Measurements from ENCODE around the gene DSTN. TPM values are rescaled to one million over a fixed set of nuclear protein-coding genes. Genes with fewer than 3 reads are reported as not detected.

The DSTN gene
- total RNA-seq, 2 experiments from 2014 or later, result 25.5 to 58.1 TPM

DNA sequence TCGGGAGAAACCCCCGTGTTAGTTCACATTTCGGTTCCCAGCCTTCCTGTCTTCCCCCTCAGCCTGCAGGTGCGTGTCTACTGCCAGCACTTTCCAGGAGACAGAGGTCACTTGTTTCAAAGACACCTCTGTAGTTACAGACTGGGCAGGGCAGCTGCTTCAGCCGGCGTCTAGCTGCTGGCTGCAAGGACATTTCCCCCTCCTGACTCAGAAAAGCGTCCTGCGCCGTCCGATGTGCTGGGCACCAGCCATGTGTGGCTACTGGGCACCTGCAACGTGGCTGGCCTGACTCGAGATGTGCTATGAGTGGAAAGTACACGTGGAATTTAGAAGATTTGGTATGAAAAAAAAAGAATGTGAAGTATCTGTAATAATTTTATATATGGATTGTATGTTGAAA is 74.6 kb downstream of the DSTN start:
- Histone ChIP-seq H3K9me3 (ENCODE audit: low read length) (no peaks in the 10 kb centered on the region), H3K4me2 (ENCODE audit: low read length) (peak overlapping the region; percentile 56), H3K9me2 (ENCODE audit: insufficient read depth, low read length) (no peaks in the 10 kb centered on the region), H3K36me3 (ENCODE audit: insufficient read depth, low read length) (no peaks in the 10 kb centered on the region), H3K4me3 (ENCODE audit: low read depth, low read length, poor library complexity, severe bottlenecking) (peak overlapping the region; percentile 29), H3K4me1 (ENCODE audit: insufficient read depth, low read length, poor library complexity, severe bottlenecking) (peaks cover 55% of the 10 kb centered on the region), H4K20me1 (ENCODE audit: insufficient read depth, low read length) (no peaks in the 10 kb centered on the region), H3K27ac (ENCODE audit: low read depth, low read length, poor library complexity, severe bottlenecking) (peak overlapping the region; percentile 47), H2AFZ (ENCODE audit: low read length) (no peak overlapping the region), H3K79me2 (ENCODE audit: insufficient read depth, low read depth, low read length) (no peaks in the 10 kb centered on the region)
- CTCF ChIA-PET (ENCODE audit: unreplicated experiment), result no interaction called here
- no peak for DNase-seq (ENCODE audit: low spot score)
- POLR2A ChIA-PET, result interaction anchor here (0.5 kb wide), 2 partner anchors 72 to 228 kb away, joined by 4 to 5 read pairs; no protein-coding TSS in a partner anchor
- BruUV-seq (replicated peaks), result no TSS peak
- intact Hi-C loops (cut with micrococcal nuclease; ENCODE audit: unreplicated experiment), result no loop called here
- no peak for TF ChIP-seq EZH2phosphoT487 (IDR thresholded peaks at IDR 0.05; ENCODE audit: borderline replicate concordance, low read depth, low read length)
- TF ChIP-seq, protein P1, sequence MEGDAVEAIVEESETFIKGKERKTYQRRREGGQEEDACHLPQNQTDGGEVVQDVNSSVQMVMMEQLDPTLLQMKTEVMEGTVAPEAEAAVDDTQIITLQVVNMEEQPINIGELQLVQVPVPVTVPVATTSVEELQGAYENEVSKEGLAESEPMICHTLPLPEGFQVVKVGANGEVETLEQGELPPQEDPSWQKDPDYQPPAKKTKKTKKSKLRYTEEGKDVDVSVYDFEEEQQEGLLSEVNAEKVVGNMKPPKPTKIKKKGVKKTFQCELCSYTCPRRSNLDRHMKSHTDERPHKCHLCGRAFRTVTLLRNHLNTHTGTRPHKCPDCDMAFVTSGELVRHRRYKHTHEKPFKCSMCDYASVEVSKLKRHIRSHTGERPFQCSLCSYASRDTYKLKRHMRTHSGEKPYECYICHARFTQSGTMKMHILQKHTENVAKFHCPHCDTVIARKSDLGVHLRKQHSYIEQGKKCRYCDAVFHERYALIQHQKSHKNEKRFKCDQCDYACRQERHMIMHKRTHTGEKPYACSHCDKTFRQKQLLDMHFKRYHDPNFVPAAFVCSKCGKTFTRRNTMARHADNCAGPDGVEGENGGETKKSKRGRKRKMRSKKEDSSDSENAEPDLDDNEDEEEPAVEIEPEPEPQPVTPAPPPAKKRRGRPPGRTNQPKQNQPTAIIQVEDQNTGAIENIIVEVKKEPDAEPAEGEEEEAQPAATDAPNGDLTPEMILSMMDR (conservative IDR thresholded peaks at IDR 0.05; ENCODE audit: low read length), result no peak

DNA sequence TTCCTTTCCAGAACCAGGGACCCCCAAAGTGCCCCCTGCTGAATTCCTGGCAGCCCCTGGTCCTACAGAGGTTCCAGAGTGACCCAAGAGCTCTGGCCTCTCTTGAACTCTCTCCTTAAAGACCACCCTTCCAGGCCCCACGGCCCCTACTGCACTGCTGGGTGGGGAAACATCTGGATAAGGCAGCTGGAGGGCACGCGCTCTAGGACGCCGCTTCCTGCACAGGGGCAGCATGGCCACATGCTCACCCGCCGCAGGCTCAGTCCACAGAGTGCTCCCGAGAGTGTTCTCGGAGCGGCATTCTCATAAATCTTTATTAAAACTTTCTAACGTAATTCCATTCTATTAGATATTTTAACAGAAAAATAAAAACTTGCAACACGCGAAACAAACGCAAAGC is 75.1 kb downstream of the DSTN start:
- CTCF ChIA-PET (ENCODE audit: unreplicated experiment), result no interaction called here
- H3K4me3 ChIP-seq (ENCODE audit: low read depth, low read length, poor library complexity, severe bottlenecking), result no peak overlapping the region
- no peak overlapping the region for H2AFZ ChIP-seq (ENCODE audit: low read length)
- no peaks in the 10 kb centered on the region for H3K36me3 ChIP-seq (ENCODE audit: insufficient read depth, low read length)
- H3K79me2 ChIP-seq (ENCODE audit: insufficient read depth, low read depth, low read length), result no peaks in the 10 kb centered on the region
- DNase-seq (ENCODE audit: low spot score), result no peak
- no peaks in the 10 kb centered on the region for H3K9me3 ChIP-seq (ENCODE audit: low read length)
- no peaks in the 10 kb centered on the region for H3K9me2 ChIP-seq (ENCODE audit: insufficient read depth, low read length)
- H3K27ac ChIP-seq (ENCODE audit: low read depth, low read length, poor library complexity, severe bottlenecking), result no peak overlapping the region
- H3K4me1 ChIP-seq (ENCODE audit: insufficient read depth, low read length, poor library complexity, severe bottlenecking), result peaks cover 60% of the 10 kb centered on the region
- no peak overlapping the region for H3K4me2 ChIP-seq (ENCODE audit: low read length)
- H4K20me1 ChIP-seq (ENCODE audit: insufficient read depth, low read length), result no peaks in the 10 kb centered on the region
- TF ChIP-seq, protein P1 (conservative IDR thresholded peaks at IDR 0.05; ENCODE audit: low read length), result no peak
- TF ChIP-seq EZH2phosphoT487 (IDR thresholded peaks at IDR 0.05; ENCODE audit: borderline replicate concordance, low read depth, low read length), result no peak
- POLR2A ChIA-PET, result interaction anchor here (0.5 to 1.2 kb wide), 4 partner anchors 9 to 321 kb away, joined by 3 to 4 read pairs (median 3); no protein-coding TSS in a partner anchor
- intact Hi-C loops (cut with micrococcal nuclease; ENCODE audit: unreplicated experiment), result no loop called here
- no TSS peak for BruUV-seq (replicated peaks)

DNA sequence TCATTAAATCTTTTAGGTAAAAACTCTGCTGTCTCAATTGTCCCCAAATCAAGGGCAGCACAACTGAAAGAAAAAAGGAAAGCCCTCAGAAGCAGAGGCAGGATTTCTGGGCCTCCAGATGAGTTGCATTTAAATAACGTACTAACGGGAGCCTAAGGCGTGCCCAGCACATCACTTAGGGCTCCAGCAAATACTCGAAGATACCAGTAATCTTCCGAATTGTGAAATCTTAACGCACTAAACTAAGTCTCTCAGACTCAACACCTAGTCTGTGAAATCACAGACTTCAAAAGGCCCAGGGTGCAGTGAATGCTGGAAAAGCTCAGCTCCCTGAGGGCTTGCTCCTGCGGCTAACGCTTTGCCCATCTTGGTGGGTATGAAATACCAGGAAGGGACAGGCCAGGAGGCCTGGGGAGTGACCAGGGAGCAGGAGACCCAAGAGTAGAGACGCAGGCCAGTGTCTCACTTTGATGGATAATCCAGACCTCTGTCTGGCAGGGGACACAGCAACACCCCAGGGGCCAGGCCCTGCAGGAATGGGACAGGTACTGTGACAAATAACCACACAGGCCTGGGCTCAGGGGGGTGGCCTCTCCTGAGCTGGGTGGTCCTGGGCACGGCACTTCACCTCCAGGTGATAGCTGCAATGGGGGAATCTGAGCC is 75.8 kb downstream of the DSTN start:
- peaks cover 67% of the 10 kb centered on the region for H3K4me1 ChIP-seq (ENCODE audit: insufficient read depth, low read length, poor library complexity, severe bottlenecking)
- H3K4me2 ChIP-seq (ENCODE audit: low read length), result no peak overlapping the region
- ChIA-PET POLR2A (interaction anchor here (0.7 to 1.2 kb wide), 4 partner anchors 9 to 320 kb away, joined by 3 read pairs; no protein-coding TSS in a partner anchor), CTCF (ENCODE audit: unreplicated experiment) (no interaction called here)
- peak overlapping the region; percentile 34 for H3K27ac ChIP-seq (ENCODE audit: low read depth, low read length, poor library complexity, severe bottlenecking)
- DNase-seq (ENCODE audit: low spot score), result no peak
- no peaks in the 10 kb centered on the region for H3K79me2 ChIP-seq (ENCODE audit: insufficient read depth, low read depth, low read length)
- TF ChIP-seq, protein P1 (conservative IDR thresholded peaks at IDR 0.05; ENCODE audit: low read length), result no peak
- TF ChIP-seq EZH2phosphoT487 (IDR thresholded peaks at IDR 0.05; ENCODE audit: borderline replicate concordance, low read depth, low read length), result no peak
- H3K9me3 ChIP-seq (ENCODE audit: low read length), result no peaks in the 10 kb centered on the region
- H3K9me2 ChIP-seq (ENCODE audit: insufficient read depth, low read length), result no peaks in the 10 kb centered on the region
- intact Hi-C loops (cut with micrococcal nuclease; ENCODE audit: unreplicated experiment), result no loop called here
- no peak overlapping the region for H3K4me3 ChIP-seq (ENCODE audit: low read depth, low read length, poor library complexity, severe bottlenecking)
- H4K20me1 ChIP-seq (ENCODE audit: insufficient read depth, low read length), result no peaks in the 10 kb centered on the region
- no peaks in the 10 kb centered on the region for H3K36me3 ChIP-seq (ENCODE audit: insufficient read depth, low read length)
- no peak overlapping the region for H2AFZ ChIP-seq (ENCODE audit: low read length)
- no TSS peak for BruUV-seq (replicated peaks)

Measured in OCI-LY7 (cell line).